Measurements from ENCODE around the gene C3. TPM values are rescaled to one million over a fixed set of nuclear protein-coding genes. Genes with fewer than 3 reads are reported as not detected.
"Not testable (repeated sequence)": the region's sequence is repeated elsewhere in the genome, so short reads cannot be mapped to it uniquely, and the experiment has no call there.

C3 gene
- 0.78 TPM for polyA plus RNA-seq (2013, experiment 1 of 4)
- 1.1 TPM for polyA plus RNA-seq (2013, experiment 2 of 4)
- polyA plus RNA-seq (2013, experiment 3 of 4), result 1.0 TPM
- 0.20 TPM for polyA plus RNA-seq (2013, experiment 4 of 4)

GRCh38 chr19:6720369-6721137 lies at the start of gene C3:
TSS of gene C3 (minus strand) at chr19:6720650. CDS start at chr19:6720589, 61 bp downstream.
- H3K4me1 ChIP-seq (ENCODE audit: control insufficient read depth, insufficient read depth, low read length), result no peaks in the 10 kb centered on the region
- H3K27ac ChIP-seq (ENCODE audit: insufficient read depth, low read depth, low read length, poor library complexity, severe bottlenecking), result no peak within 1 kb of the TSS
- H3K36me3 ChIP-seq (ENCODE audit: control insufficient read depth, insufficient read depth, low read length), result no peaks in the 10 kb centered on the region
- no peaks in the 10 kb centered on the region for H3K27me3 ChIP-seq (ENCODE audit: control insufficient read depth, insufficient read depth, low read length, poor library complexity, severe bottlenecking)
- H3K4me3 ChIP-seq (ENCODE audit: insufficient read depth, low read depth, low read length), result no peak within 1 kb of the TSS
- WGBS, 2 experiments, result 84 to 88% methylated on average over 4 of the region's 4 CpGs
- no peaks in the 10 kb centered on the region for H3K9me3 ChIP-seq (ENCODE audit: control insufficient read depth, low read length)

GRCh38 chr19:6769006-6769619 lies 48.7 kb upstream of the C3 start:
- H3K4me1 ChIP-seq (ENCODE audit: control insufficient read depth, insufficient read depth, low read length), result peaks cover 4% of the 10 kb centered on the region
- H3K27ac ChIP-seq (ENCODE audit: insufficient read depth, low read depth, low read length, poor library complexity, severe bottlenecking), result no peak overlapping the region
- 55% methylated on average over 11 of the region's 11 CpGs for WGBS, 2 experiments
- no peaks in the 10 kb centered on the region for H3K9me3 ChIP-seq (ENCODE audit: control insufficient read depth, low read length)
- H3K4me3 ChIP-seq (ENCODE audit: insufficient read depth, low read depth, low read length), result no peak overlapping the region
- H3K36me3 ChIP-seq (ENCODE audit: control insufficient read depth, insufficient read depth, low read length), result no peaks in the 10 kb centered on the region
- H3K27me3 ChIP-seq (ENCODE audit: control insufficient read depth, insufficient read depth, low read length, poor library complexity, severe bottlenecking), result peaks cover 26% of the 10 kb centered on the region

- Histone ChIP-seq H3K27me3 (ENCODE audit: control insufficient read depth, insufficient read depth, low read length, poor library complexity, severe bottlenecking) (peaks cover 26% of the 10 kb centered on the region), H3K27ac (ENCODE audit: insufficient read depth, low read depth, low read length, poor library complexity, severe bottlenecking) (no peak overlapping the region), H3K9me3 (ENCODE audit: control insufficient read depth, low read length) (no peaks in the 10 kb centered on the region), H3K36me3 (ENCODE audit: control insufficient read depth, insufficient read depth, low read length) (no peaks in the 10 kb centered on the region), H3K4me1 (ENCODE audit: control insufficient read depth, insufficient read depth, low read length) (peaks cover 4% of the 10 kb centered on the region), H3K4me3 (ENCODE audit: insufficient read depth, low read depth, low read length) (peak overlapping the region; percentile 41)
- WGBS, 2 experiments, result 78 to 80% methylated on average over 8 of the region's 8 CpGs
Measured at GRCh38 chr19:6768236-6768785, 47.9 kb upstream of the C3 start.

GRCh38 chr19:6767357-6768235 lies 47.1 kb upstream of the C3 start, which contains the start of gene SH2D3A:
TSS of gene SH2D3A (minus strand) at chr19:6767435. CDS start at chr19:6763748, 3,687 bp downstream.
- H3K27ac ChIP-seq (ENCODE audit: insufficient read depth, low read depth, low read length, poor library complexity, severe bottlenecking), result no peak within 1 kb of the TSS
- WGBS, 2 experiments, result 4 to 5% methylated on average over 47 of the region's 47 CpGs

GRCh38 chr19:6767081-6767356 lies 46.6 kb upstream of the C3 start:
- Histone ChIP-seq H3K4me1 (ENCODE audit: control insufficient read depth, insufficient read depth, low read length) (peaks cover 4% of the 10 kb centered on the region), H3K27ac (ENCODE audit: insufficient read depth, low read depth, low read length, poor library complexity, severe bottlenecking) (no peak overlapping the region)
- WGBS, 2 experiments, result 4 to 6% methylated on average over 15 of the region's 15 CpGs

More at GRCh38 chr19:6767357-6768235, 47.1 kb upstream of the C3 start, which contains the start of gene SH2D3A:
- Histone ChIP-seq H3K9me3 (ENCODE audit: control insufficient read depth, low read length) (no peaks in the 10 kb centered on the region), H3K4me3 (ENCODE audit: insufficient read depth, low read depth, low read length) (peak within 1 kb of the TSS; percentile 41), H3K4me1 (ENCODE audit: control insufficient read depth, insufficient read depth, low read length) (peaks cover 4% of the 10 kb centered on the region), H3K27me3 (ENCODE audit: control insufficient read depth, insufficient read depth, low read length, poor library complexity, severe bottlenecking) (peaks cover 26% of the 10 kb centered on the region), H3K36me3 (ENCODE audit: control insufficient read depth, insufficient read depth, low read length) (no peaks in the 10 kb centered on the region)

GRCh38 chr19:6766357-6767080 lies 46.1 kb upstream of the C3 start:
- Histone ChIP-seq H3K27me3 (ENCODE audit: control insufficient read depth, insufficient read depth, low read length, poor library complexity, severe bottlenecking) (peaks cover 26% of the 10 kb centered on the region), H3K27ac (ENCODE audit: insufficient read depth, low read depth, low read length, poor library complexity, severe bottlenecking) (no peak overlapping the region), H3K36me3 (ENCODE audit: control insufficient read depth, insufficient read depth, low read length) (no peaks in the 10 kb centered on the region), H3K4me1 (ENCODE audit: control insufficient read depth, insufficient read depth, low read length) (peaks cover 4% of the 10 kb centered on the region), H3K9me3 (ENCODE audit: control insufficient read depth, low read length) (no peaks in the 10 kb centered on the region), H3K4me3 (ENCODE audit: insufficient read depth, low read depth, low read length) (no peak overlapping the region)
- 36 to 38% methylated on average over 16 of the region's 16 CpGs for WGBS, 2 experiments

More at GRCh38 chr19:6767081-6767356, 46.6 kb upstream of the C3 start:
- H3K4me3 ChIP-seq (ENCODE audit: insufficient read depth, low read depth, low read length), result peak overlapping the region; percentile 41
- H3K36me3 ChIP-seq (ENCODE audit: control insufficient read depth, insufficient read depth, low read length), result no peaks in the 10 kb centered on the region
- no peaks in the 10 kb centered on the region for H3K9me3 ChIP-seq (ENCODE audit: control insufficient read depth, low read length)
- peaks cover 26% of the 10 kb centered on the region for H3K27me3 ChIP-seq (ENCODE audit: control insufficient read depth, insufficient read depth, low read length, poor library complexity, severe bottlenecking)

GRCh38 chr19:6765738-6766356 lies 45.4 kb upstream of the C3 start:
- Histone ChIP-seq H3K27ac (ENCODE audit: insufficient read depth, low read depth, low read length, poor library complexity, severe bottlenecking) (no peak overlapping the region), H3K4me1 (ENCODE audit: control insufficient read depth, insufficient read depth, low read length) (peaks cover 4% of the 10 kb centered on the region), H3K27me3 (ENCODE audit: control insufficient read depth, insufficient read depth, low read length, poor library complexity, severe bottlenecking) (peaks cover 26% of the 10 kb centered on the region), H3K9me3 (ENCODE audit: control insufficient read depth, low read length) (no peaks in the 10 kb centered on the region), H3K36me3 (ENCODE audit: control insufficient read depth, insufficient read depth, low read length) (no peaks in the 10 kb centered on the region), H3K4me3 (ENCODE audit: insufficient read depth, low read depth, low read length) (no peak overlapping the region)
- 43 to 44% methylated on average over 8 of the region's 8 CpGs for WGBS, 2 experiments

- H3K27ac ChIP-seq (ENCODE audit: insufficient read depth, low read depth, low read length, poor library complexity, severe bottlenecking); H3K4me1 ChIP-seq (ENCODE audit: control insufficient read depth, insufficient read depth, low read length); H3K36me3 ChIP-seq (ENCODE audit: control insufficient read depth, insufficient read depth, low read length); H3K9me3 ChIP-seq (ENCODE audit: control insufficient read depth, low read length); H3K4me3 ChIP-seq (ENCODE audit: insufficient read depth, low read depth, low read length): not testable (repeated sequence)
- 89 to 90% methylated on average over 8 of the region's 8 CpGs for WGBS, 2 experiments
- H3K27me3 ChIP-seq (ENCODE audit: control insufficient read depth, insufficient read depth, low read length, poor library complexity, severe bottlenecking), result peaks cover 17% of the 10 kb centered on the region
Measured at GRCh38 chr19:6762253-6762797, 41.9 kb upstream of the C3 start.

Measured in ectodermal cell (in vitro differentiated cells).